ENCODE results near the gene URB1. TPM values are rescaled to one million over a fixed set of nuclear protein-coding genes. Genes with fewer than 3 reads are reported as not detected.
"Not testable (repeated sequence)": the region's sequence is repeated elsewhere in the genome, so short reads cannot be mapped to it uniquely, and the experiment has no call there.

Gene URB1
- total RNA-seq, 3 donors from 2014 or later: 46.2 to 54.5 (median 53.7) TPM

GRCh38 chr21:32371913-32372314 lies 20.9 kb downstream of the URB1 start:
- H3K9me3 Mint-ChIP-seq: no peaks in the 10 kb centered on the region
- no peak for ATAC-seq

DNA sequence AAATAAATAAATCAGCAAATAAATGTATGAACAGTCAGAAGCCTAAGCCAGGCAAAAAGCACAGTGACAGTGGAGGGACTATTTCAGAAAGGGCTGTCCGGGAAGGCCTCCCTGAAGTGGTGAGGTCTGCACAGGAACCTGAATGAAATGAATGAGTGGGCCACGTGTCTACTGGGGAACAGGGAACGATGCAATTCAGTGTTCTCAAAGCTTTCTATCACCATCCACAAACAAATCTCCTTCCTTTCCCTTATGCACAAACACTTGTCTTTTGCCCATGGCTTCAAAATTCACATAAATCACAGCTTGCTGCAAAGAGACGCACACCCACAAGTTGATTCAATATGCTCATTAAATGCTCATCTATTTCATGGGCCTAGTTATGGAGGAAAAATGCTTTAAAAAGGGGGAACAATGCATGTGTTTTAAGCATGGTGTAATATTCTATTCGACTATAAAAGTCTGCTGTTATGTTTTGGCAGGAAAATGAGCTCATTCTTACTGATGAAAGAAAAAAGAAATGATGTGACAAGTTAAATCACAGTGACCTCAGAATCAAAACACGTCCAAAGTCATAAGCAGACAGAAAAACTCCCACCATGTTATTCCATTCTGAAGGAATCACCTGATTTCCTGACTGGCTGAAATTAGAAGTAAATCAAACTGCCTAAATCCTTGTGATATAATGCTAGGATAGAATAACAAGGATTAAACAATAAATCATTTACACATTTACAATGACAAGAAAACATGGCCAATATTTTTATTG lies 21.6 kb downstream of the URB1 start:
- Mint-ChIP-seq H3K4me3 (no peak overlapping the region), H3K9me3 (no peaks in the 10 kb centered on the region), H3K27me3 (ENCODE audit: low read depth) (no peaks in the 10 kb centered on the region), H3K36me3 (ENCODE audit: insufficient read depth) (peaks cover 40% of the 10 kb centered on the region), H3K4me1 (ENCODE audit: low read depth) (peaks cover 10% of the 10 kb centered on the region)
- DNase-seq (no peak), ATAC-seq (no peak)

More at GRCh38 chr21:32371913-32372314, 20.9 kb downstream of the URB1 start:
- DNase-seq: no peak
- H3K27me3 Mint-ChIP-seq (ENCODE audit: low read depth): no peaks in the 10 kb centered on the region
- H3K4me1 Mint-ChIP-seq (ENCODE audit: low read depth): peaks cover 10% of the 10 kb centered on the region
- H3K4me3 Mint-ChIP-seq: no peak overlapping the region
- peaks cover 39% of the 10 kb centered on the region for H3K36me3 Mint-ChIP-seq (ENCODE audit: insufficient read depth)

GRCh38 chr21:32368961-32369360 lies 23.9 kb downstream of the URB1 start:
- DNase-seq; H3K4me3 Mint-ChIP-seq; H3K9me3 Mint-ChIP-seq; ATAC-seq; H3K27me3 Mint-ChIP-seq (ENCODE audit: low read depth): not testable (repeated sequence)
- peaks cover 10% of the 10 kb centered on the region for H3K4me1 Mint-ChIP-seq (ENCODE audit: low read depth)
- peaks cover 52% of the 10 kb centered on the region for H3K36me3 Mint-ChIP-seq (ENCODE audit: insufficient read depth)

- ATAC-seq (no peak), DNase-seq (no peak)
- H3K4me3 Mint-ChIP-seq: no peak overlapping the region
- H3K36me3 Mint-ChIP-seq (ENCODE audit: insufficient read depth): peaks cover 56% of the 10 kb centered on the region
- no peaks in the 10 kb centered on the region for H3K9me3 Mint-ChIP-seq
- H3K4me1 Mint-ChIP-seq (ENCODE audit: low read depth): peaks cover 10% of the 10 kb centered on the region
- no peaks in the 10 kb centered on the region for H3K27me3 Mint-ChIP-seq (ENCODE audit: low read depth)
Observed at GRCh38 chr21:32368386-32368785, 24.4 kb downstream of the URB1 start.

DNA sequence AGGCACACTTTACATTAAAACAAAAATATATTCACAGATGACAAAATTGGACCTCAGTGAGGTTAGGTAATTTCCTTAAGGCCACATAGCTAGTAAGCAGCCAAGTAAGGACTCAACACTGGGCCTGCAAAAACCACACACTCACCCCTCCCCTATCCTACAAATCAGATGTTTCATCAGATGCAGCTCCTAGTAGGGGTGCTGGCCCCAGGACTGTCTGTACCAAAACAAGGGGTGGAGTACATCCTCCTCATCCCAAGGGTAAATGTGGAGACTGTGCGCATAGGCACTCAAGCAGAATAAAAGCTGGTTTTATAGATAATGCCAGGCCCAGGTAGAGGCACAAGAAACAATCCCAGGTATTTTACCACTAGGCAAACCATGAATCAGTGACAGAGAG lies 25.7 kb downstream of the URB1 start:
- DNase-seq: no peak

GRCh38 chr21:32366191-32366590 lies 26.6 kb downstream of the URB1 start:
- H3K36me3 Mint-ChIP-seq (ENCODE audit: insufficient read depth): peaks cover 57% of the 10 kb centered on the region
- no peaks in the 10 kb centered on the region for H3K9me3 Mint-ChIP-seq

More for the DNA sequence above, 25.7 kb downstream of the URB1 start:
- Mint-ChIP-seq H3K4me3 (no peak overlapping the region), H3K27me3 (ENCODE audit: low read depth) (no peaks in the 10 kb centered on the region), H3K36me3 (ENCODE audit: insufficient read depth) (peaks cover 59% of the 10 kb centered on the region), H3K9me3 (no peaks in the 10 kb centered on the region), H3K4me1 (ENCODE audit: low read depth) (peaks cover 9% of the 10 kb centered on the region)
- no peak for ATAC-seq

DNA sequence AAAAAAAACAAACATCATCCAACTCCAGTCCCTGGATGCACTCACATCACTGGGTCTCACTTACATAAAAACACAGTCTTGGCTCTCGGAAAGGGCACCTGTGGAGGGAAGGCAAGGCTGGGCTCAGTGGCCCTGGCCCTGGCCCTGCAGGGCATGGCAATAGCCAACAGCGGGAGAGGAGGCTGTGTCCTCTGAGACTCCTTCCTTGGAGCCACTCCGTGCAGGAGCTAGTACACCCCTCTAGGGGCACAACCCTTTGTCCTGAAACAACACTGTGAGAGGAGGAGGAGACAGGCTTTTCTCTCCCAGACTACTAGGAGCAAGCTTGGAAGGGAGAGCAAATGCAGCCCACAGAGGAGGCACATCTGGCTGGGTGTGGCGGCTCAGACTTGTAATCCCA lies 28.0 kb downstream of the URB1 start:
- no peak for ATAC-seq
- H3K36me3 Mint-ChIP-seq (ENCODE audit: insufficient read depth): peaks cover 65% of the 10 kb centered on the region
- no peak overlapping the region for H3K4me3 Mint-ChIP-seq
- no peak for DNase-seq
- no peaks in the 10 kb centered on the region for H3K27me3 Mint-ChIP-seq (ENCODE audit: low read depth)
- no peaks in the 10 kb centered on the region for H3K4me1 Mint-ChIP-seq (ENCODE audit: low read depth)
- no peaks in the 10 kb centered on the region for H3K9me3 Mint-ChIP-seq

More at GRCh38 chr21:32366191-32366590, 26.6 kb downstream of the URB1 start:
- Mint-ChIP-seq H3K4me1 (ENCODE audit: low read depth) (peaks cover 1% of the 10 kb centered on the region), H3K4me3 (no peak overlapping the region), H3K27me3 (ENCODE audit: low read depth) (no peaks in the 10 kb centered on the region)
- DNase-seq (no peak), ATAC-seq (no peak)

GRCh38 chr21:32364387-32364786 lies 28.4 kb downstream of the URB1 start:
- no peaks in the 10 kb centered on the region for H3K9me3 Mint-ChIP-seq
- ATAC-seq (no peak), DNase-seq (no peak)
- H3K4me3 Mint-ChIP-seq: no peak overlapping the region
- peaks cover 68% of the 10 kb centered on the region for H3K36me3 Mint-ChIP-seq (ENCODE audit: insufficient read depth)
- H3K4me1 Mint-ChIP-seq (ENCODE audit: low read depth): no peaks in the 10 kb centered on the region
- H3K27me3 Mint-ChIP-seq (ENCODE audit: low read depth): no peaks in the 10 kb centered on the region

GRCh38 chr21:32360401-32360975 lies 32.3 kb downstream of the URB1 start:
- Mint-ChIP-seq H3K4me3 (no peak overlapping the region), H3K4me1 (ENCODE audit: low read depth) (no peaks in the 10 kb centered on the region), H3K36me3 (ENCODE audit: insufficient read depth) (peaks cover 65% of the 10 kb centered on the region), H3K9me3 (no peaks in the 10 kb centered on the region), H3K27me3 (ENCODE audit: low read depth) (no peaks in the 10 kb centered on the region)
- DNase-seq (no peak), ATAC-seq (no peak)

DNA sequence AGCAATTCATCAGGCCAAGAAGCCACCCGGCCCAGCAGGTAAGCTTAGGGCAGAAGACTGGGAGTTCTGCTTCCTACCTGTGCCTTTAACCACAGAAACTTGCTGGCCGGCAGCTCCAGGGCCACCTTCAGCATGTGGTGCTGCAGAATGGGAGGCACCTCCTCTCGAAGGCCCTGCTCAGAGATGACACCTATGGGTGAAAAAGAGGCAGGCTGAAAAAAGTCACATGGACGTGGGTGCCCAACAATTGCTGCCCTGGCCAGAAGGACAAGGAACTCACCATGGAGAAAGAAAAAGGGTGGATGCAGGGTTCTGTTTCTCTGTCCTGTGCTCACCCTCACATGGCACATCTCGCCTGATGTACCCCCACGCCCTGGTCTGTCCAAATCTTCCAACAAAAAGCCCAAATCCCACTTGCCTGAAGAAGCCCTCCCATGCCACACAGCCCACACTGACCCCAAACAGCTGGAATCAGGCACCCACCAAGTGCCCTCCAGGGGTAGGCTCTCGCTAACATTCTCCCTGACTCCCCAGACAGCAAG lies 33.0 kb downstream of the URB1 start:
- Mint-ChIP-seq H3K4me1 (ENCODE audit: low read depth) (no peaks in the 10 kb centered on the region), H3K36me3 (ENCODE audit: insufficient read depth) (peaks cover 67% of the 10 kb centered on the region), H3K27me3 (ENCODE audit: low read depth) (no peaks in the 10 kb centered on the region), H3K4me3 (no peak overlapping the region), H3K9me3 (no peaks in the 10 kb centered on the region)
- DNase-seq (no peak), ATAC-seq (no peak)

DNA sequence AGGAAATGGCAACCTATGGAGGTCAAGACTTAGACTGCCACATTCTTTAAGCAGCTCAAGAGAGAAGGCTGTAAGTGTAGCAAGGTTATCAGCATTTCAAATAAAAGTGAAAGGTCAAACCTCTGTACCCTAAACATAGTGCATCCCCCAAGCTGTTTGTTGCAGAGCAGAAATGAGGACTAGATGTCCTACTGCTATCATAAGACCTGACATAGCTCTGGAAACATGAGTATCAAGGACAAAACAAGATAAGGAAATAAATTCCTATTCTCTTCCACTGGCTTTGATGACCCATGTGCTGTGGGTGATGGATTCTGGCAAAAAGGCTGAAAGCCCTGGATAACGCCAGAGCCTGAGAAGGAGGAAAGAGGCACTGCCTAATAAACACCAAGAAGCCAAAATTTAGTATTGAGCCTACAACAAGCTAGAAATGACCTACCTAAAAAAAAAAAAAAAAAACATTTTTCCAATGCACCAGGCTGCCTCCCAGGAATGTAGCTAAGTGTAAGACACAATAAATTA lies 35.9 kb downstream of the URB1 start:
- Mint-ChIP-seq H3K36me3 (ENCODE audit: insufficient read depth) (peaks cover 69% of the 10 kb centered on the region), H3K4me3 (no peak overlapping the region), H3K27me3 (ENCODE audit: low read depth) (no peaks in the 10 kb centered on the region), H3K4me1 (ENCODE audit: low read depth) (no peaks in the 10 kb centered on the region), H3K9me3 (no peaks in the 10 kb centered on the region)
- DNase-seq (no peak), ATAC-seq (no peak)

- DNase-seq (no peak), ATAC-seq (no peak)
- no peaks in the 10 kb centered on the region for H3K9me3 Mint-ChIP-seq
Observed at GRCh38 chr21:32353002-32353711, 39.7 kb downstream of the URB1 start.

GRCh38 chr21:32352526-32352925 lies 40.3 kb downstream of the URB1 start:
- H3K4me3 Mint-ChIP-seq: no peak overlapping the region
- H3K4me1 Mint-ChIP-seq (ENCODE audit: low read depth): no peaks in the 10 kb centered on the region
- no peak for DNase-seq
- no peaks in the 10 kb centered on the region for H3K27me3 Mint-ChIP-seq (ENCODE audit: low read depth)
- H3K36me3 Mint-ChIP-seq (ENCODE audit: insufficient read depth): peaks cover 70% of the 10 kb centered on the region
- no peak for ATAC-seq
- no peaks in the 10 kb centered on the region for H3K9me3 Mint-ChIP-seq

More at GRCh38 chr21:32353002-32353711, 39.7 kb downstream of the URB1 start:
- Mint-ChIP-seq H3K36me3 (ENCODE audit: insufficient read depth) (peaks cover 66% of the 10 kb centered on the region), H3K4me1 (ENCODE audit: low read depth) (no peaks in the 10 kb centered on the region), H3K27me3 (ENCODE audit: low read depth) (no peaks in the 10 kb centered on the region), H3K4me3 (no peak overlapping the region)

DNA sequence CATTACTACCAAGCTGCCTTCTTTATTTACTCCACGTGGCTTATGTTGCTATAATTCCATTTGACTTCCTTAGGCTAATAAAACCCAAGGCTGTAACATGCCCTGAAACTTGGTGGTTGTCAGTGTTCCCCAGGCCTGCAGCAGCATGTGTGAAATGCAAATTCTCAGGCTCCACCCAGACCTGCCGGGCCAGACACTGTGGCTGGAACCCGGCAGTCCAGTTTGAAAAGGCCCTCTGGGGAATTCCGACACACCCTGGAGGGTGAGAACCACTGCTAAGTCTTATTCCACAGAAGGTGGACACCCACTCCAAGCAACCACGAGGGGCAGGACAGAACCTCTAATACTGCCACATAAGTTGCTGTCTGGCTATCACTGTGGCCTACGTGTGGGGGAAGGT lies 41.4 kb downstream of the URB1 start:
- ATAC-seq: no peak
- peaks cover 75% of the 10 kb centered on the region for H3K36me3 Mint-ChIP-seq (ENCODE audit: insufficient read depth)
- no peak for DNase-seq

More for the DNA sequence above, 41.4 kb downstream of the URB1 start:
- no peaks in the 10 kb centered on the region for H3K27me3 Mint-ChIP-seq (ENCODE audit: low read depth)
- no peaks in the 10 kb centered on the region for H3K4me1 Mint-ChIP-seq (ENCODE audit: low read depth)
- H3K9me3 Mint-ChIP-seq: no peaks in the 10 kb centered on the region
- H3K4me3 Mint-ChIP-seq: no peak overlapping the region
